GM12892 (cell line): ENCODE data around the gene HOXB9.
A peak's percentile ranks its signal among the peaks of the same experiment; 100 is the strongest.

ENCODE experiments used
- DNase-seq: peaks from one replicate; pipeline ENCODE4 v3.0.0; 2011; ENCODE audit not compliant: insufficient read length
- FAIRE-seq: peaks from 2 replicates; lab custom pipeline; 2011; peaks lifted over from hg19 to GRCh38; lab: Jason Lieb, UNC
- POLR2A ChIP-seq: IDR thresholded peaks from 2 replicates; pipeline ENCODE4 v1.6.1; 2011; ENCODE audit warnings: low read depth, low read length, control low read depth
- POLR2AphosphoS5 ChIP-seq: IDR thresholded peaks from 2 replicates; pipeline ENCODE4 v1.6.1; 2011; ENCODE audit warnings: low read depth, low read length, control low read depth
- TAF1 ChIP-seq: IDR thresholded peaks from 2 replicates; pipeline ENCODE4 v1.6.1; 2011; ENCODE audit warnings: low read depth, mild to moderate bottlenecking, control low read depth, low read length, borderline replicate concordance

The HOXB9 gene

GRCh38 chr17:48603959-48604769 lies 22.0 kb downstream of the HOXB9 start:
- no peak for TF ChIP-seq POLR2A
- TF ChIP-seq TAF1: no peak
- no peak for TF ChIP-seq POLR2AphosphoS5
- DNase-seq (no peak), FAIRE-seq (no peak)

GRCh38 chr17:48601539-48602425 lies 24.4 kb downstream of the HOXB9 start:
- DNase-seq (no peak), FAIRE-seq (no peak)
- no peak for TF ChIP-seq TAF1
- TF ChIP-seq POLR2AphosphoS5: no peak
- TF ChIP-seq POLR2A: no peak

DNA sequence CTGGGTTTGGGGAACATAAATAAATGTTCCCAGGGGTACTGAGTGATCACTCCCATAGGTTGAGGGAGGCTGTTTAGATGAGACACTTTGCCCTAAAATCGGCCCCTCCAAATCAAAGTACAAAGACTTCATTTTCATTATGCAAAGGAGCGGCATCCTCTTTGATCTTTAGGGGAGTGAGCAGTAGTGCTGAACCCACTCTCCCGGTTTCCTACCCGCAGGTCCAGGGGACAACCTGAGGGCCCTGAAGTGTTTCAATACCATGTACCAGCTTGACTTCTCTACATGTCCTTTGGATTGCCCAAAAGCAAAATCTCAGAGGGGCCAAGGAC lies 25.0 kb downstream of the HOXB9 start:
- TF ChIP-seq POLR2A: no peak
- TF ChIP-seq POLR2AphosphoS5: no peak
- no peak for TF ChIP-seq TAF1
- DNase-seq: no peak
- no peak for FAIRE-seq

- DNase-seq: no peak
- no peak for FAIRE-seq
- TF ChIP-seq TAF1 (no peak), POLR2AphosphoS5 (no peak), POLR2A (no peak)
Observed at GRCh38 chr17:48600244-48601098, 25.7 kb downstream of the HOXB9 start.

- no peak for DNase-seq
- TF ChIP-seq POLR2A (no peak), TAF1 (no peak), POLR2AphosphoS5 (no peak)
- no peak for FAIRE-seq
Observed at GRCh38 chr17:48599354-48599753, 26.8 kb downstream of the HOXB9 start.

DNA sequence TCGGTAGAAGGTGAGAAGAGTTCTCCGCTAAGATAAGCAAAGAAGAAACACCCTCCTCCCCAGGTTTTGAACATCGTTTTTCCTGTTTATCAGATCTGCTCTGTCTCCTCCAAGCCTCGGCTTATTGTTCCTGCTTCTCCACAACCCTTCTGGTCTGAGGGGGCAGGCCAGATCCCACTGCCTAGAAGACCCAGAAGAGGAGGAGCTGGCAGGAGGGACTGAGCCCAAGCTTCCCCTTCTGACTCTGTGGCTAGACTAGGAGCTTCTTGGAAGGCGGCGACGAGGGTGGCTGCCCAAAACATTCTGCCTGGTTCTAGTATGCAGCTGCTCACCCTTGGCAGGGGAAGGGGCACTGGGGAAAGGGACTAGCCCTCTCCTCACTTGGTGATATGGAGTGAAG lies 27.4 kb downstream of the HOXB9 start:
- TF ChIP-seq TAF1: no peak
- TF ChIP-seq POLR2AphosphoS5: no peak
- no peak for TF ChIP-seq POLR2A
- FAIRE-seq (no peak), DNase-seq (no peak)

GRCh38 chr17:48597778-48598631 lies 28.2 kb downstream of the HOXB9 start:
- DNase-seq (peak; percentile 61), FAIRE-seq (peak; percentile 79)
- TF ChIP-seq POLR2AphosphoS5: no peak
- TF ChIP-seq POLR2A: no peak
- no peak for TF ChIP-seq TAF1

GRCh38 chr17:48597528-48597777 lies 28.7 kb downstream of the HOXB9 start:
- DNase-seq (no peak), FAIRE-seq (no peak)
- TF ChIP-seq POLR2A: no peak
- TF ChIP-seq TAF1: no peak
- TF ChIP-seq POLR2AphosphoS5: no peak

GRCh38 chr17:48596735-48597527 lies 29.2 kb downstream of the HOXB9 start:
- no peak for FAIRE-seq
- TF ChIP-seq POLR2A (no peak), POLR2AphosphoS5 (no peak), TAF1 (no peak)

DNA sequence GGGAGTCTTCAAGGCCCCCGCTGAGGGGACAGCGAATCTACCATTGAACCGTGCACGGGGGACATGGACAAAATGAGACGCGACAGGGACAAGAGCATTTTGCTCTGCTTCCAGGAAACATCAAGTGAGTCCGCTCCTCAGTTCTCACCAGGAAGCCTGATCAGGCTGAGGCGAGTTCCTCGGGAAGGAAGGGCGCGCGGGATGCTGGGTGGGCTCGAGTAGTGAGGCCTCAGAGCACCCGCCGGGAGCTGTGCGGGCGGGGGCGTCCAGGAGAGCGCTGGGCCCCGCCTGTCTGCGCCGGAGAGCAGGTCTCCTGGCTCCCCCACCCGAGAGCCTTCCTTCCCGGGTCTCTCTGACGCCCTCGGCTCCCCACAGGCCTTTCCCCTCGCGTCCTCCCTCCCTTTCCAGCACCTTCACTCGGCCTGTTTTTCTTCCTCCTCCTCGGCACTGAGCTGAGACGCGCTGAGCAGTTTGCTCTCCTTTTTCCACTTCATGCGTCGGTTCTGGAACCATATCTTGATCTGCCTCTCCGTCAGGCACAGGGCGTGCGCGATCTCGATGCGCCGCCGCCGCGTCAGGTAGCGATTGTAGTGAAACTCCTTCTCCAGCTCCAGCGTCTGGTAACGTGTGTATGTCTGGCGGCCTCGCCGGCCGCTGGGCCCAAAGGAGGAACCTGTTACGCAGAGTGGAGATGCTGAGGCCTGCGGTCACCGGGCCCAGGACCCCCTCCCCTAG lies 30.0 kb downstream of the HOXB9 start:
- DNase-seq (no peak), FAIRE-seq (peak; percentile 40)
- no peak for TF ChIP-seq POLR2AphosphoS5
- TF ChIP-seq TAF1: no peak
- no peak for TF ChIP-seq POLR2A

More at GRCh38 chr17:48596735-48597527, 29.2 kb downstream of the HOXB9 start:
- DNase-seq: no peak
